Small intestine (tissue), 7 donors: ENCODE data around the gene CDC34. TPM values are rescaled to one million over a fixed set of nuclear protein-coding genes. Genes with fewer than 3 reads are reported as not detected.

Experiments used
- DNase-seq, 2 donors: peaks; one replicate each; pipeline versions ENCODE4 v3.0.0 to v3.0.0-alpha.2; 2013
- FAIRE-seq: peaks from 2 replicates; lab custom pipeline; 2012; peaks lifted over from hg19 to GRCh38; lab: Jason Lieb, UNC
- H3K27ac ChIP-seq, 3 donors: one replicate each; pipeline ENCODE4 v1.5.1; 2013; ENCODE audit warnings: low read length in 2 of 3, mild to moderate bottlenecking in 2 of 3, control low read depth in 1 of 3, inconsistent platforms in 1 of 3, low read depth in 1 of 3, moderate library complexity in 1 of 3
- H3K27me3 ChIP-seq, 3 donors: one replicate each; pipeline ENCODE4 v1.6.1; 2013; ENCODE audit warnings: low read length in 3 of 3, inconsistent platforms in 1 of 3; ENCODE audit not compliant: control insufficient read depth in 3 of 3, insufficient read depth in 3 of 3
- H3K36me3 ChIP-seq, 3 donors: one replicate each; pipeline ENCODE4 v1.6.1; 2013; ENCODE audit warnings: low read length in 3 of 3, inconsistent platforms in 1 of 3, low read depth in 1 of 3, mild to moderate bottlenecking in 1 of 3, moderate library complexity in 1 of 3; ENCODE audit not compliant: control insufficient read depth in 3 of 3, insufficient read depth in 2 of 3
- H3K4me1 ChIP-seq, 3 donors: one replicate each; pipeline ENCODE4 v1.6.1; 2013; ENCODE audit warnings: low read length in 2 of 3, inconsistent platforms in 1 of 3, low read depth in 1 of 3, mild to moderate bottlenecking in 1 of 3, moderate library complexity in 1 of 3; ENCODE audit not compliant: control insufficient read depth in 3 of 3, insufficient read depth in 2 of 3
- H3K4me3 ChIP-seq, 3 donors: one replicate each; pipeline ENCODE4 v1.5.1; 2013; ENCODE audit warnings: low read length in 3 of 3, control low read depth in 1 of 3, inconsistent platforms in 1 of 3, low read depth in 1 of 3, mild to moderate bottlenecking in 1 of 3, moderate library complexity in 1 of 3
- H3K9me3 ChIP-seq, 2 donors: one replicate each; pipeline ENCODE4 v1.6.1; 2013; ENCODE audit warnings: low read depth in 1 of 2, low read length in 1 of 2; ENCODE audit not compliant: control insufficient read depth in 2 of 2, insufficient read depth in 1 of 2
- WGBS, 3 donors: extraction: QIAGEN DNeasy Blood & Tissue Kit; methylation state at CpG; one replicate each; pipeline ENCODE4 v1.1.7; 2013; 5-methylcytosine and 5-hydroxymethylcytosine counted together
- polyA plus RNA-seq, 4 donors: library from polyadenylated mRNA; stranded (reverse) in 3 of 4; unstranded in 1 of 4; fragments of 200-250 nt in 3 of 4; fragments of 120-200 nt in 1 of 4; gene quantifications; one replicate each; pipeline versions ENCODE4 v1.2.1 to v1.2.3, GENCODE V29; 2013
- donor health status: healthy with polysubstance abuse.
- donor health status: control.
- donor health status: control.
- donor health status: Bipolar disorder and iron deficiency.
- donor health status: healthy.

The CDC34 gene
- polyA plus RNA-seq, 4 donors = 58.2 to 113 (median 89.0) TPM

DNA sequence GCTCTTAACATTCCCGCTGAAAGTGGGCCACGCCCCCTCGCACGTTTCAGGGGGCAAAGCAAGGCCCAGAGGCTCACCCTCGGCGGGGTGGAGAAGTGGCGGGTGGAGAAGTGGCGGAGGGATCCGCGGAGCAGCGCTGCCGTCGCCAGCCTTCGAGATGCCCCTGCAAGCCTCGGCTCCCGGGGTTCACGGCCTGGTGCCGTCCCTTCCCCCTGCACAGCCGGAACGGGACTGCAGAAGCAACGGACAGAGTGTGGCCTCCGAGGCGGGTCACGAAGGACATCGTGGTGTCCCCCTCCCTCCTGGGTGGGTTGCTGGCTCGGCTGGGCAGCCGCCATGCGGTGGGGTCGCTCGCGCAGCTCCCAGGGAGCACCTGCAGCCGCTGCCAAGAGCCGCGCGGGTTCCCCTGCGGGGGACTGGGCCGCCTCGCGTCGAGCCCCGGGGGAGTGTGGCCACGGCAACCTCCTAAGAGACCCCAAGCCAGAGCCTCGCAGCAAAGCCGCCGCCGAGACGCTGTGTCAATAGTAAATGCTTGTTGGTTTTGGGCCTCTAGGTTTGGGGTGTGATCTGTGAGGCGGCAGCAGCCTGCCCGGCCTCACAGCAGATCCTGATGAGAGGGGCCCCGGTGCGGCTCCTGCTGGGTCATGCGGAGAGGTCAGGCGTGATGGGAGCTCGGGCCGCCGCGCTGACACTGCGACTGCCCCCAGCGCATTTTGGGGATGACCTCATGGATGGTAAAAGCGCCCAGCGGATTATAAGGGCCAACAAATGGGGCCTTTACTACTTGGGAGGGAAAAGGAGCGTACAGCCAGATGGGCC lies 18.8 kb upstream of the CDC34 start:
- H3K4me1 ChIP-seq = peaks cover 3 to 35% (median 5%) of the 10 kb centered on the region in 3 donors
- no peaks in the 10 kb centered on the region for H3K27me3 ChIP-seq
- H3K36me3 ChIP-seq = peaks cover 0 to 32% (median 0%) of the 10 kb centered on the region in 3 donors
- FAIRE-seq (no peak), DNase-seq (no peak)
- no peaks in the 10 kb centered on the region for H3K9me3 ChIP-seq
- 18 to 52% (median 46%) methylated on average over 44 to 62 of the region's 62 CpGs for WGBS, 3 donors
- H3K4me3 ChIP-seq = no peak overlapping the region
- H3K27ac ChIP-seq = peak overlapping the region in 1 of 3 donors; percentile 52

DNA sequence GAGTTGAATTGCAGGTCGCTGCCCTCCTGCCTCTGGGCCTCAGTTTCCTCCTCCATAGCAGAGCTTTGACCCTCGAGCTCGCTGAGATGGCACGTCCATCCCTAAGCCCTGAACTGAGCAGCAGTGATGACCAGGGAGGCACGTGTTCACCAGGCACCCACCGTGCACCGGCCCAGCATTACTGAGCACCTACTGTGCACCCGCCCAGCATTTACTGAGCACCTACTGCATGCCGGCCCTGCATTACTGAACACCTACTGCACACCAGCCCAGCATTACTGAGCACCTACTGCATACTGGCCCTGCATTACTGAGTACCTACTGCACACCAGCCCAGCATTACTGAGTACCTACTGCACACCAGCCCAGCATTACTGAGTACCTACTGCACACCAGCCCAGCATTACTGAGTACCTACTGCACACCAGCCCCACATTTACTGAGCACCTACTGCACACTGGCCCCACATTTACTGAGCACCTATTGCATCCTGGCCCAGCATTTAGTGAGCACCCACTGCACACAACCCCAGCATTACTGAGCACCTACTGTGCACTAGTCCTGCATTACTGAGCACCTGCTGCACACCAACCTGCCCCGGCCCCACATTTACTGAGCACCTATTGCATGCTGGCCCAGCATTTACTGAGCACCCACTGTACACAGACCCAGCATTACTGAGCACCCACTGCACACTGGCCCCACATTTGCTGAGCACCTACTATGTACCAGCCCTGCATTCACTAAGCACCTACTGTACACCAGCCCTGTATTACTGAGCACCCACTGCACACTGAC lies 18.0 kb upstream of the CDC34 start:
- Histone ChIP-seq H3K4me3 (no peak overlapping the region), H3K9me3 (no peaks in the 10 kb centered on the region), H3K4me1 (peaks cover 0 to 30% (median under 1%) of the 10 kb centered on the region in 3 donors), H3K27me3 (no peaks in the 10 kb centered on the region), H3K36me3 (peaks cover 0 to 32% (median 0%) of the 10 kb centered on the region in 3 donors), H3K27ac (no peak overlapping the region)
- DNase-seq (no peak), FAIRE-seq (no peak)
- WGBS, 3 donors = 49 to 85% (median 80%) methylated on average over 10 of the region's 10 CpGs

DNA sequence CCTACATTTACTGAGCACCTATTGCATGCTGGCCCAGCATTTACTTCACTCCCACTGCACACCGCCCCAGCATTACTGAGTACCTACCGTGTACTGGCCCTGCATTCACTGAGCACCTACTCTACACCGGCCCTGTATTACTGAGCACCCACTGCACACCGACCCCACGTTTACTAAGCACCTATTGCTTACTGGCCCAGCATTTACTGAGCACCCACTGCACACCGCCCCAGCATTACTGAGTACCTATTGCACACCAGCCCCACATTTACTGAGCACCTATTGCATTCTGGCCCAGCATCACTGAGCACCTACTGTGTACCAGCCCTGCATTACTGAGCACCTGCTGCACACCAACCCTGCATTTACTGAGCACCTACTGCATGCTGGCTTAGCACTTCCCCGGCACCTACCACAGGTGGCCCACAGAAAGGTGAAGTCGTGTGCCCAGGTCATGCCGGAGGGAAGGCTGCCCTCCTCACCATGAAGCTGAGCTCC lies 17.3 kb upstream of the CDC34 start:
- FAIRE-seq = no peak
- no peaks in the 10 kb centered on the region for H3K27me3 ChIP-seq
- H3K4me1 ChIP-seq = peaks cover 0 to 27% (median 0%) of the 10 kb centered on the region in 3 donors
- H3K4me3 ChIP-seq = no peak overlapping the region
- H3K9me3 ChIP-seq = no peaks in the 10 kb centered on the region
- no peak for DNase-seq
- 93 to 98% (median 96%) methylated on average over 9 of the region's 9 CpGs for WGBS, 3 donors
- H3K27ac ChIP-seq = no peak overlapping the region
- peaks cover 0 to 27% (median 0%) of the 10 kb centered on the region in 3 donors for H3K36me3 ChIP-seq

DNA sequence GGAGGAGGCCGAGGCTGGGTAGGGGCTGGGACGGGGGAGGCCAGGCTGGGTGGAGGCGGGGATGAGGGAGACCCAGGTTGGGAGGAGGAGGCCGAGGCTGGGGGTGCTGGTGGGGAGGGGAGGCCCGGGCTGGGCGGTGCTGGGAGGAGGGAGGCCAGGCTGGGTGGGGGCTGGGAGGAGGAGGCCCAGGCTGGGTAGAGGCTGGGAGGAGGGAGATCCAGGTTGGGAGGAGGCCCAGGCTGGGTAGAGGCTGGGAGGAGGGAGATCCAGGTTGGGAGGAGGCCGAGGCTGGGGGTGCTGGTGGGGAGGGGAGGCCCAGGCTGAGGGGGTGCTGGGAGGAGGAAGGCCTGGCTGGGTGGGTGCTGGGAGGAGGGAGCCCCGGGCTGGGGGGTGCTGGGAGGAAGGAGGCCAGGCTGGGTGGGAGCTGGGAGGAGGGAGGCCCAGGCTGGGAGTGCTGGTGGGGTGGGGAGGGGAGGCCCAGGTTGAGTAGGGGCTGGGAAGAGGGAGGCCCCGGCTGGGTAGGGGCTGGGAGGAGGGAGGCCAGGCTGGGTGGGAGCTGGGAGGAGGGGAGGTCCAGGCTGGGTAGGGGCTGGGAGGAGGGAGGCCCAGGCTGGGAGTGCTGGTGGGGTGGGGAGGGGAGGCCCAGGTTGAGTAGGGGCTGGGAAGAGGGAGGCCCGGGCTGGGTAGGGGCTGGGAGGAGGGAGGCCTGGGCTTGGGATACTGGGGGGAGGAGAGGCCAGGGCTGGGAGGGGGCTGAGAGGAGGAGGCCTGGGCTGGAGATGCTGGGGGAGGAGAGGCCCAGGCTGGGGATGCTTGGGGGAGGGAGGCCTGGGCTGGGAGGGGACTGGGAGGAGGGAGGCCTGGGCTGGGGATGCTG lies 13.6 kb upstream of the CDC34 start:
- Histone ChIP-seq H3K9me3 (peaks cover 0 to 27% of the 10 kb centered on the region in 2 donors), H3K4me3 (no peak overlapping the region), H3K4me1 (peaks cover 0 to 12% (median 0%) of the 10 kb centered on the region in 3 donors), H3K27ac (peak overlapping the region in 1 of 3 donors; percentile 58), H3K27me3 (no peaks in the 10 kb centered on the region), H3K36me3 (peaks cover 0 to 33% (median 0%) of the 10 kb centered on the region in 3 donors)
- 30 to 53% (median 49%) methylated on average over 6 to 10 of the region's 10 CpGs for WGBS, 3 donors
- DNase-seq = peak in 1 of 2 donors; percentile 88
- FAIRE-seq = no peak

DNA sequence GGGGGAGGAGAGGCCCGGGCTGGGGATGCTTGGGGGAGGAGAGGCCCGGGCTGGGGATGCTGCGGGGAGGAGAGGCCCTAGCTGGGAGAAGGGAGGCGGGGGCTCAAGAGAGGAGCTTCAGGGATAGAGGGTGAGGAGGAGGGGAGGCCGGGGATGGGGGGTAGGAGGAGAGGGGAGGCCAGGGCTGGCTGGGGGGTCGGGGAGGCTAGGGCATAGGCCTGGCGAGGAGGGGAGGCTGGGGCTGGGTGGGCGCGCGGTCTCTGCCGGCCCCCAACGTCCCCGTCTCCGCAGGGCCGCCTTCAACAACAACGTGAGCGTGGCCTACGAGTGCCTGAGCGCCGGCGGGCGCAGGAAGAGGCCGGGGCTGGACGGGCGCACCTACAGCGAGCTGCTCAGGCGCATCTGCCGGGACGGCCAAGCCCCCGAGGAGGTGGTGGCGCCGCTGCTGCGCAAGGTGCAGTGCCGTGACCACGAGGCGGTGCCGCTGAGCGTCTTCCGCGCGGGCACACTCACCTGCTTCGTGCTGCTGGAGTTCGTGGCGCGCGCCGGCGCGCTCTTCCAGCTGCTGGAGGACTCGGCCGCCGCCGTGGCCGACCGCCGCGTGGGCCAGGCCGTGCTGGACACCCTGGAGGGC lies 12.8 kb upstream of the CDC34 start:
- WGBS, 3 donors = 16 to 27% (median 24%) methylated on average over 46 to 58 of the region's 58 CpGs
- peak overlapping the region in 1 of 3 donors; percentile 61 for H3K27ac ChIP-seq
- H3K9me3 ChIP-seq = peaks cover 0 to 27% of the 10 kb centered on the region in 2 donors
- FAIRE-seq (no peak), DNase-seq (peak; percentile 46 to 88)
- H3K4me1 ChIP-seq = peaks cover 0 to 8% (median 0%) of the 10 kb centered on the region in 3 donors
- H3K27me3 ChIP-seq = no peaks in the 10 kb centered on the region
- H3K4me3 ChIP-seq = peak overlapping the region in 2 of 3 donors; percentile 13 to 18
- H3K36me3 ChIP-seq = peaks cover 0 to 32% (median 0%) of the 10 kb centered on the region in 3 donors

DNA sequence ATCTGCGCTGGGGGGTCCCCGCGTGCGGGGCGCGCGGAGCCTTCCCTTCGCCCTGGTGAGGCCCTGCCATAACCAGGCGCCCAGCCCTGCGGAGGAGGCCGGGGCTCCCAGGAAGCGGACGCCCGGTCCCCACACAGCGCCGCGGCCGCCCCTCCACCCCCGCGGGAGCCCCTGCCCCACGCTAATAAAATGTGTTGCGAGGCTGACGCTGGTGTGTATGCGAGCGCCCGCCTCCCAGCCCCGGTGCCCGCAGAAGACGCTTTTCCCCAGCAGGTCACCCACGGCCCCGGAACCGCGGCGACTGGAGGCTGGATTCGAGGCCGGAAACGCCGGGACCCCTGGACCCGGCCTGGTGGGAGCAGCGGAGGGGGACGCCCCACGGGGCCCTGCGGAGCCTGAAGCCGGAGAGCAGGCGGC lies 12.1 kb upstream of the CDC34 start:
- peaks cover 0 to 8% (median 0%) of the 10 kb centered on the region in 3 donors for H3K4me1 ChIP-seq
- DNase-seq = no peak
- no peak overlapping the region for H3K4me3 ChIP-seq
- FAIRE-seq = no peak
- peaks cover 0 to 24% (median 0%) of the 10 kb centered on the region in 3 donors for H3K36me3 ChIP-seq
- 74 to 85% (median 80%) methylated on average over 29 to 45 of the region's 45 CpGs for WGBS, 3 donors
- no peaks in the 10 kb centered on the region for H3K27me3 ChIP-seq
- H3K27ac ChIP-seq = no peak overlapping the region
- H3K9me3 ChIP-seq = peaks cover 0 to 27% of the 10 kb centered on the region in 2 donors

DNA sequence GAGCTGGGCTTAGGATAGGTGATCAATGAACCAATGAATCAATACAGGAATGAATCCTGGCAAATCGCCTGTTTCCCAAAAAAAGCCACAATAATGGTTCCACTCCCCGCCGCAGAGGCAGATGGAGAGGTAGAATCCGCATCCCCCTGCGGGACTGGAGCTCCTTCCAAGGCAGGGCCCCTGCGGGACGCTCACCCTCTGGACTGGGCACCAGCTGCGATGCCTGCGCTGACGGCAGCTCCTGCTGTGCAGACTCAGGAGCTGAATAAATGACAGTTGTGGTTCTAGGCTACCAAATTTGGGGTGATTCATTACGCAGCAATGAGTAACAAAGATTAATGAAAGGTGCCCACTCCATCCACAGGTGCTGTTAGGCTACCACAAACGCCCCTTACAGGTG lies 8.8 kb upstream of the CDC34 start:
- peaks cover 0 to 27% of the 10 kb centered on the region in 2 donors for H3K9me3 ChIP-seq
- no peak for DNase-seq
- WGBS, 3 donors = 89 to 92% (median 89%) methylated on average over 12 of the region's 12 CpGs
- FAIRE-seq = no peak
- H3K27ac ChIP-seq = no peak overlapping the region
- no peak overlapping the region for H3K4me3 ChIP-seq
- peaks cover 0 to 2% (median 0%) of the 10 kb centered on the region in 3 donors for H3K27me3 ChIP-seq
- H3K4me1 ChIP-seq = no peaks in the 10 kb centered on the region
- H3K36me3 ChIP-seq = peaks cover 0 to 18% (median 0%) of the 10 kb centered on the region in 3 donors
